CD4-positive, CD25-positive, alpha-beta regulatory T cell (primary cell): Measurements from ENCODE around the gene MAN1A1. TPM values are rescaled to one million over a fixed set of nuclear protein-coding genes. Genes with fewer than 3 reads are reported as not detected.

Experiments used
- ATAC-seq, 2 donors: fragments of 150-1000 bp; cut with Tn5 transposase; one replicate each; pipeline ENCODE4 v1.10.0; 2021; ENCODE audit warnings: low read depth in 2 of 2, moderate number of reproducible peaks in 2 of 2, moderate library complexity in 1 of 2
- DNase-seq, 3 donors: peaks; one replicate each; pipeline versions ENCODE4 v3.0.0 to v3.0.0-alpha.2; 2012 to 2022; ENCODE audit warnings: mixed read lengths in 1 of 3
- H3K27ac ChIP-seq: one replicate; pipeline ENCODE4 v1.7.0; 2013; ENCODE audit warnings: mild to moderate bottlenecking, low read length; ENCODE audit not compliant: insufficient read depth, poor library complexity, severe bottlenecking
- H3K27me3 ChIP-seq: one replicate; pipeline ENCODE4 v1.7.0; 2013; ENCODE audit warnings: low read length; ENCODE audit not compliant: control insufficient read depth, insufficient read depth
- H3K36me3 ChIP-seq: one replicate; pipeline ENCODE4 v1.7.0; 2013; ENCODE audit warnings: mild to moderate bottlenecking, low read length, moderate library complexity; ENCODE audit not compliant: control insufficient read depth, insufficient read depth
- H3K4me1 ChIP-seq: 2 replicates; pipeline ENCODE4 v1.7.0; 2013; ENCODE audit warnings: mild to moderate bottlenecking, low read length; ENCODE audit not compliant: insufficient read depth, control insufficient read depth, poor library complexity, severe bottlenecking
- H3K4me3 ChIP-seq: one replicate; pipeline ENCODE4 v1.7.0; 2013; ENCODE audit warnings: low read depth, mild to moderate bottlenecking, low read length, moderate library complexity
- H3K9me3 ChIP-seq, 2 experiments: 1 replicate in 1 of 2; 2 replicates in 1 of 2; pipeline ENCODE4 v1.7.0; 2013; ENCODE audit warnings: low read length in 2 of 2, mild to moderate bottlenecking in 1 of 2, moderate library complexity in 1 of 2; ENCODE audit not compliant: control insufficient read depth in 2 of 2
- H3K27ac Mint-ChIP-seq, 3 donors: one replicate each; pipeline ENCODE4 v1.8.0; 2020 to 2022; ENCODE audit warnings: mild to moderate bottlenecking in 3 of 3, mixed read lengths in 3 of 3, moderate library complexity in 2 of 3
- H3K27me3 Mint-ChIP-seq: one replicate; pipeline ENCODE4 v1.8.0; 2022; ENCODE audit warnings: mild to moderate bottlenecking, mixed read lengths
- H3K36me3 Mint-ChIP-seq: one replicate; pipeline ENCODE4 v1.8.0; 2020; ENCODE audit warnings: mixed read lengths
- H3K4me1 Mint-ChIP-seq, 4 donors: one replicate each; pipeline ENCODE4 v1.8.0; 2020 to 2022; ENCODE audit warnings: mixed read lengths in 4 of 4, mild to moderate bottlenecking in 1 of 4
- H3K4me3 Mint-ChIP-seq, 4 donors: one replicate each; pipeline ENCODE4 v1.8.0; 2020 to 2022; ENCODE audit warnings: mild to moderate bottlenecking in 4 of 4, mixed read lengths in 4 of 4, moderate library complexity in 3 of 4
- H3K9me3 Mint-ChIP-seq, 7 donors: one replicate each; pipeline ENCODE4 v1.8.0; 2020 to 2022; ENCODE audit warnings: mixed read lengths in 7 of 7, mild to moderate bottlenecking in 3 of 7, moderate library complexity in 2 of 7
- polyA plus RNA-seq, 4 donors: library from polyadenylated mRNA; unstranded; fragments of 300-500 nt; fragmentation: Illumina TruSeq; gene quantifications; one replicate each; pipeline ENCODE4 v1.2.3, GENCODE V29; 2021
- total RNA-seq: library from RNA; stranded (reverse); gene quantifications from one replicate; pipeline ENCODE4 v1.2.3, GENCODE V29; 2022

Gene MAN1A1
- total and polyA plus RNA-seq, 5 donors from 2014 or later, result 10.7 to 20.6 (median 13.6) TPM

GRCh38 chr6:119329794-119330180, 19.8 kb downstream of the MAN1A1 start:
- ATAC-seq, result no peak
- H3K4me1 ChIP-seq, result peaks cover 4% of the 10 kb centered on the region
- Mint-ChIP-seq H3K27ac (peak overlapping the region in 1 of 3 donors; percentile 11), H3K36me3 (peaks cover 11% of the 10 kb centered on the region), H3K4me1 (peaks cover 3 to 14% (median 13%) of the 10 kb centered on the region in 4 donors), H3K27me3 (no peaks in the 10 kb centered on the region), H3K4me3 (no peak overlapping the region), H3K9me3 (peaks cover 0 to 2% (median 0%) of the 10 kb centered on the region in 7 donors)
- no peak for DNase-seq
- no peaks in the 10 kb centered on the region for H3K27me3 ChIP-seq
- no peaks in the 10 kb centered on the region for H3K9me3 ChIP-seq
- no peak overlapping the region for H3K27ac ChIP-seq
- no peak overlapping the region for H3K4me3 ChIP-seq
- H3K36me3 ChIP-seq, result no peaks in the 10 kb centered on the region

GRCh38 chr6:119328892-119329793, 20.4 kb downstream of the MAN1A1 start:
- H3K9me3 ChIP-seq, result no peaks in the 10 kb centered on the region
- H3K27ac Mint-ChIP-seq, result no peak overlapping the region
- peaks cover 3 to 15% (median 11%) of the 10 kb centered on the region in 4 donors for H3K4me1 Mint-ChIP-seq
- DNase-seq (no peak), ATAC-seq (no peak)
- H3K9me3 Mint-ChIP-seq, result peaks cover 0 to 2% (median 0%) of the 10 kb centered on the region in 7 donors
- H3K27ac ChIP-seq, result no peak overlapping the region
- peaks cover 11% of the 10 kb centered on the region for H3K36me3 Mint-ChIP-seq
- no peaks in the 10 kb centered on the region for H3K27me3 ChIP-seq
- H3K4me3 ChIP-seq, result no peak overlapping the region
- peaks cover 4% of the 10 kb centered on the region for H3K4me1 ChIP-seq
- no peak overlapping the region for H3K4me3 Mint-ChIP-seq
- H3K27me3 Mint-ChIP-seq, result no peaks in the 10 kb centered on the region
- no peaks in the 10 kb centered on the region for H3K36me3 ChIP-seq

GRCh38 chr6:119328254-119328653, 21.3 kb downstream of the MAN1A1 start:
- H3K9me3 Mint-ChIP-seq, result peaks cover 0 to 2% (median 0%) of the 10 kb centered on the region in 7 donors
- H3K27ac ChIP-seq, result no peak overlapping the region
- no peak overlapping the region for H3K4me3 Mint-ChIP-seq
- ATAC-seq, result no peak
- no peak overlapping the region for H3K4me3 ChIP-seq
- no peaks in the 10 kb centered on the region for H3K27me3 ChIP-seq
- H3K4me1 ChIP-seq, result peaks cover 4% of the 10 kb centered on the region
- H3K27me3 Mint-ChIP-seq, result no peaks in the 10 kb centered on the region
- DNase-seq, result no peak
- peak overlapping the region in 1 of 3 donors; percentile 10 for H3K27ac Mint-ChIP-seq
- H3K36me3 ChIP-seq, result no peaks in the 10 kb centered on the region
- no peaks in the 10 kb centered on the region for H3K9me3 ChIP-seq
- H3K36me3 Mint-ChIP-seq, result peaks cover 11% of the 10 kb centered on the region
- peaks cover 4 to 18% (median 10%) of the 10 kb centered on the region in 4 donors for H3K4me1 Mint-ChIP-seq

- Histone ChIP-seq H3K9me3 (no peaks in the 10 kb centered on the region), H3K4me1 (peaks cover 5% of the 10 kb centered on the region), H3K27me3 (no peaks in the 10 kb centered on the region), H3K36me3 (no peaks in the 10 kb centered on the region), H3K4me3 (no peak overlapping the region), H3K27ac (no peak overlapping the region)
- H3K4me3 Mint-ChIP-seq, result no peak overlapping the region
- peak overlapping the region in 1 of 3 donors; percentile 10 for H3K27ac Mint-ChIP-seq
- DNase-seq (no peak), ATAC-seq (no peak)
- peaks cover 9 to 21% (median 11%) of the 10 kb centered on the region in 4 donors for H3K4me1 Mint-ChIP-seq
- peaks cover 0 to 2% (median 0%) of the 10 kb centered on the region in 7 donors for H3K9me3 Mint-ChIP-seq
- H3K36me3 Mint-ChIP-seq, result peaks cover 11% of the 10 kb centered on the region
- H3K27me3 Mint-ChIP-seq, result no peaks in the 10 kb centered on the region
Observed at GRCh38 chr6:119327810-119328209, 21.8 kb downstream of the MAN1A1 start.

GRCh38 chr6:119326291-119327005, 23.1 kb downstream of the MAN1A1 start:
- Mint-ChIP-seq H3K36me3 (peaks cover 11% of the 10 kb centered on the region), H3K27ac (peak overlapping the region in 1 of 3 donors; percentile 57), H3K9me3 (peaks cover 0 to 2% (median 0%) of the 10 kb centered on the region in 7 donors), H3K4me3 (no peak overlapping the region), H3K27me3 (no peaks in the 10 kb centered on the region), H3K4me1 (peaks cover 18 to 20% (median 19%) of the 10 kb centered on the region in 4 donors)
- Histone ChIP-seq H3K4me3 (no peak overlapping the region), H3K27me3 (no peaks in the 10 kb centered on the region), H3K4me1 (peaks cover 9% of the 10 kb centered on the region), H3K9me3 (no peaks in the 10 kb centered on the region), H3K36me3 (no peaks in the 10 kb centered on the region), H3K27ac (no peak overlapping the region)
- no peak for ATAC-seq
- no peak for DNase-seq

GRCh38 chr6:119325559-119326265, 23.8 kb downstream of the MAN1A1 start:
- Histone ChIP-seq H3K27ac (no peak overlapping the region), H3K36me3 (no peaks in the 10 kb centered on the region), H3K4me3 (no peak overlapping the region), H3K27me3 (no peaks in the 10 kb centered on the region), H3K9me3 (no peaks in the 10 kb centered on the region), H3K4me1 (peaks cover 9% of the 10 kb centered on the region)
- H3K4me1 Mint-ChIP-seq, result peaks cover 18 to 20% (median 20%) of the 10 kb centered on the region in 4 donors
- H3K4me3 Mint-ChIP-seq, result no peak overlapping the region
- H3K9me3 Mint-ChIP-seq, result peaks cover 0 to 2% (median 0%) of the 10 kb centered on the region in 7 donors
- DNase-seq (no peak), ATAC-seq (no peak)
- no peaks in the 10 kb centered on the region for H3K27me3 Mint-ChIP-seq
- H3K36me3 Mint-ChIP-seq, result peaks cover 11% of the 10 kb centered on the region
- no peak overlapping the region for H3K27ac Mint-ChIP-seq

- Histone ChIP-seq H3K9me3 (no peaks in the 10 kb centered on the region), H3K4me1 (peaks cover 9% of the 10 kb centered on the region), H3K27me3 (no peaks in the 10 kb centered on the region), H3K27ac (no peak overlapping the region), H3K36me3 (no peaks in the 10 kb centered on the region), H3K4me3 (no peak overlapping the region)
- DNase-seq, result no peak
- Mint-ChIP-seq H3K4me3 (no peak overlapping the region), H3K4me1 (peaks cover 13 to 20% (median 20%) of the 10 kb centered on the region in 4 donors), H3K27ac (no peak overlapping the region), H3K9me3 (peaks cover 0 to 2% (median 0%) of the 10 kb centered on the region in 7 donors), H3K36me3 (peaks cover 6% of the 10 kb centered on the region), H3K27me3 (no peaks in the 10 kb centered on the region)
- ATAC-seq, result no peak
Observed at GRCh38 chr6:119324718-119325117, 24.8 kb downstream of the MAN1A1 start.
